CD8-positive, alpha-beta memory T cell (primary cell): ENCODE results near the gene USP47. TPM values are rescaled to one million over a fixed set of nuclear protein-coding genes. Genes with fewer than 3 reads are reported as not detected.

Source experiments
- CTCF ChIA-PET: fragments of 350-600 bp; sonication (Branson Sonifier 250); formaldehyde crosslinking; loops from one replicate; lab custom pipeline; 2021; ENCODE audit warnings: antibody characterized with exemption; lab: Charles Lee
- POLR2A ChIA-PET: fragments of 350-600 bp; sonication (Branson Sonifier 250); formaldehyde crosslinking; loops from one replicate; lab custom pipeline; 2021; ENCODE audit warnings: antibody characterized with exemption; lab: Charles Lee
- DNase-seq, 5 donors: peaks; one replicate each; pipeline versions ENCODE4 v3.0.0 to v3.0.0-alpha.2; 2020 to 2022; ENCODE audit warnings: mixed read lengths in 1 of 5
- H3K27ac ChIP-seq: one replicate; pipeline ENCODE4 v1.7.0; 2013; ENCODE audit warnings: low read depth, mild to moderate bottlenecking, low read length, moderate library complexity
- H3K27me3 ChIP-seq: 2 replicates; pipeline ENCODE4 v1.7.0; 2013; ENCODE audit warnings: low read length, mild to moderate bottlenecking; ENCODE audit not compliant: insufficient read depth, poor library complexity, severe bottlenecking
- H3K36me3 ChIP-seq: 2 replicates; pipeline ENCODE4 v1.7.0; 2013; ENCODE audit warnings: mild to moderate bottlenecking, low read length, moderate library complexity; ENCODE audit not compliant: insufficient read depth
- H3K4me1 ChIP-seq: 2 replicates; pipeline ENCODE4 v1.7.0; 2013; ENCODE audit warnings: mild to moderate bottlenecking, low read length, moderate library complexity; ENCODE audit not compliant: insufficient read depth
- H3K4me3 ChIP-seq: 2 replicates; pipeline ENCODE4 v1.7.0; 2013; ENCODE audit warnings: mild to moderate bottlenecking, low read length
- H3K9me3 ChIP-seq: 2 replicates; pipeline ENCODE4 v1.7.0; 2013; ENCODE audit warnings: mild to moderate bottlenecking, low read length
- H3K27ac Mint-ChIP-seq, 8 donors: one replicate each; pipeline ENCODE4 v1.8.0; 2020 to 2021; ENCODE audit warnings: mixed read lengths in 8 of 8, mild to moderate bottlenecking in 6 of 8, inconsistent platforms in 3 of 8, moderate library complexity in 3 of 8
- H3K27me3 Mint-ChIP-seq, 2 donors: one replicate each; pipeline ENCODE4 v1.8.0; 2020 to 2021; ENCODE audit warnings: mixed read lengths in 2 of 2, mild to moderate bottlenecking in 1 of 2, moderate library complexity in 1 of 2
- H3K36me3 Mint-ChIP-seq, 3 donors: one replicate each; pipeline ENCODE4 v1.8.0; 2020 to 2021; ENCODE audit warnings: mixed read lengths in 3 of 3, inconsistent platforms in 1 of 3, mild to moderate bottlenecking in 1 of 3
- H3K4me1 Mint-ChIP-seq, 3 donors: one replicate each; pipeline ENCODE4 v1.8.0; 2020 to 2021; ENCODE audit warnings: mixed read lengths in 3 of 3, inconsistent platforms in 1 of 3, mild to moderate bottlenecking in 1 of 3
- H3K4me3 Mint-ChIP-seq, 7 donors: one replicate each; pipeline ENCODE4 v1.8.0; 2020 to 2021; ENCODE audit warnings: mixed read lengths in 7 of 7, mild to moderate bottlenecking in 6 of 7, moderate library complexity in 4 of 7, inconsistent platforms in 2 of 7
- H3K9me3 Mint-ChIP-seq, 5 donors: one replicate each; pipeline ENCODE4 v1.8.0; 2020 to 2022; ENCODE audit warnings: mixed read lengths in 5 of 5, mild to moderate bottlenecking in 3 of 5, moderate library complexity in 2 of 5, inconsistent platforms in 1 of 5
- polyA plus RNA-seq: library from polyadenylated mRNA; unstranded; fragments of 300-500 nt; fragmentation: Illumina TruSeq; gene quantifications from one replicate; pipeline ENCODE4 v1.2.3, GENCODE V29; 2021
- total RNA-seq, 2 experiments: library from RNA; stranded (reverse); gene quantifications; one replicate each; pipeline ENCODE4 v1.2.3, GENCODE V29; 2021

The USP47 gene
- total and polyA plus RNA-seq, 3 experiments from 2014 or later: 47.0 to 53.8 (median 50.2) TPM

GRCh38 chr11:11976481-11977127, 134.8 kb downstream of the USP47 start:
- H3K4me1 ChIP-seq: no peaks in the 10 kb centered on the region
- no peaks in the 10 kb centered on the region for H3K27me3 ChIP-seq
- no peaks in the 10 kb centered on the region for H3K36me3 ChIP-seq
- no peak for DNase-seq
- ChIA-PET POLR2A (no interaction called here), CTCF (interaction anchor here (1.2 to 2.9 kb wide), 2 partner anchors 10 to 305 kb away, joined by 3 to 11 read pairs; no protein-coding TSS in a partner anchor)
- H3K9me3 ChIP-seq: no peaks in the 10 kb centered on the region
- no peak overlapping the region for H3K27ac ChIP-seq
- Mint-ChIP-seq H3K4me1 (peaks cover 10 to 21% (median 16%) of the 10 kb centered on the region in 3 donors), H3K27ac (peak overlapping the region in 2 of 8 donors; percentile 6 to 25), H3K27me3 (peaks cover 0 to 5% of the 10 kb centered on the region in 2 donors), H3K36me3 (peaks cover 0 to 2% (median 0%) of the 10 kb centered on the region in 3 donors), H3K9me3 (no peaks in the 10 kb centered on the region), H3K4me3 (no peak overlapping the region)
- H3K4me3 ChIP-seq: no peak overlapping the region

- Mint-ChIP-seq H3K4me3 (no peak overlapping the region), H3K4me1 (peaks cover 10 to 21% (median 16%) of the 10 kb centered on the region in 3 donors), H3K36me3 (peaks cover 0 to 3% (median 0%) of the 10 kb centered on the region in 3 donors), H3K27ac (peak overlapping the region in 1 of 8 donors; percentile 6), H3K27me3 (peaks cover 0 to 7% of the 10 kb centered on the region in 2 donors), H3K9me3 (no peaks in the 10 kb centered on the region)
- ChIA-PET POLR2A (no interaction called here), CTCF (interaction anchor here (1.1 to 2.9 kb wide), 2 partner anchors 11 to 16 kb away, joined by 3 to 11 read pairs; no protein-coding TSS in a partner anchor)
- DNase-seq: no peak
- no peaks in the 10 kb centered on the region for H3K4me1 ChIP-seq
- H3K27me3 ChIP-seq: no peaks in the 10 kb centered on the region
- H3K9me3 ChIP-seq: no peaks in the 10 kb centered on the region
- H3K4me3 ChIP-seq: no peak overlapping the region
- no peak overlapping the region for H3K27ac ChIP-seq
- no peaks in the 10 kb centered on the region for H3K36me3 ChIP-seq
Observed at GRCh38 chr11:11977206-11977938, 135.6 kb downstream of the USP47 start.

DNA sequence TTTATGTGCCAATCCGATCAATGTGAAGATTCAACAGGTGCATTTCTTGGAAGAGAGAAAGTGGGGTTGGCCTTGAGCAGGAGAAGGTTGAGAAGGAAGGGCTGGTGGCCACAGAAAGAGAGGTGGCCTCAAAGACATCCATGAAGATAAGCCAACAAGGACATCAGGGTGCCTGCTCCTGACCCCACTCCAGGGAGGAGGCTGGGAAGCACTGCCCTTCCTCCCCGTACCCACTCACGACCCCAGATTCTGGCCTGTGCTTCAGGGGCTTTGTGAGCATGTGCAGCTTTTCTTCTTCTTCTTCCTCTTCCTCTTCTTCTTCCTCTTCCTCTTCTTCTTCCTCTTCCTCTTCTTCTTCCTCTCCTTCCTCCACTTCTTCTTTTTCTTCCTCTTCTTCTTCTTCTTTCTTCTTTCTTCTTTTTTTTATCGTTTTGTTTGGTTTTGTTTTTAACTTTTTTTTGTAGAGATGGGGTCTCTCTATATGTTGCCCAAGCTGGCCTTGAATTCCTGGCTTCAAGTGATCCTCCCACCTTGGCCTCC, 136.4 kb downstream of the USP47 start:
- Mint-ChIP-seq H3K4me3 (no peak overlapping the region), H3K27me3 (peaks cover 0 to 7% of the 10 kb centered on the region in 2 donors), H3K27ac (peak overlapping the region in 1 of 8 donors; percentile 52), H3K4me1 (peaks cover 10 to 21% (median 16%) of the 10 kb centered on the region in 3 donors), H3K36me3 (peaks cover 0 to 5% (median 0%) of the 10 kb centered on the region in 3 donors), H3K9me3 (no peaks in the 10 kb centered on the region)
- DNase-seq: no peak
- Histone ChIP-seq H3K27ac (no peak overlapping the region), H3K4me1 (no peaks in the 10 kb centered on the region), H3K4me3 (no peak overlapping the region), H3K36me3 (no peaks in the 10 kb centered on the region), H3K9me3 (no peaks in the 10 kb centered on the region), H3K27me3 (no peaks in the 10 kb centered on the region)
- CTCF ChIA-PET: interaction anchor here (0.8 to 2.9 kb wide), 3 partner anchors 12 to 29 kb away, joined by 3 to 11 read pairs (median 4); no protein-coding TSS in a partner anchor
- POLR2A ChIA-PET: no interaction called here

DNA sequence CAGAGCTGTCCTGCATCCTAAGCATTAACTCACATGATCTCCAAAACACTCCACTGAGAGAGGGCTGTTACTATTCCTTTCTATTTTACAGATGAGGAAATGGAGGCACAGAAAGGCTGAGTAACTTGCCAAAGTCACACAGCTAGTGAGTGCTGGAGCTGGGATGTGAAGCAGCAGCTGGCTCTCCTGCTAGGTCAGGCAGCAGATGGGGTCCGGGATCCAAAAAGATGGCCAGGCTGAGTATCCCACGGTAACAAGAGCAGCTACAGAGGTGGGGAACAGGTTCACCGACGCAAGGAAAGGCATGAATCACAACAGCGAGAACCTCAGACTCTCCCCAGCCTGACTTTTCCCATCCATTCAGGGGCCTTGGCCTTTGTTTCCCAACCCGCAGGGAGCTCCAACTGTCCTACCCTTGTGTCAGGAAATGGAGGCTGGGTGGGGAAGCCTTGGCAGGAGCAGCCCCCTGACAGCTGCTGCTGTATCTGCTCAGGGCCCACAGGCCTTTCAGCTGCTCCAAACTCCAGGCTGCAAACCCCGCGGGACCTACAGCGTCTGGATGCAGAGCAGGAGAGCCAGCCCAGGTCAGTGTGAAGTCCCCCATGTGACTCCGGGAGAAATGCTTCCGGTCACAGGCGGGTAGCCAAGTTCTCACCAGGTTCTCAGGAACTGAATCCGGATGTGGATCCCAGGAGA, 137.2 kb downstream of the USP47 start:
- Histone ChIP-seq H3K27me3 (no peaks in the 10 kb centered on the region), H3K9me3 (no peaks in the 10 kb centered on the region), H3K27ac (no peak overlapping the region), H3K36me3 (no peaks in the 10 kb centered on the region), H3K4me3 (no peak overlapping the region), H3K4me1 (no peaks in the 10 kb centered on the region)
- peaks cover 0 to 7% of the 10 kb centered on the region in 2 donors for H3K27me3 Mint-ChIP-seq
- no peak overlapping the region for H3K4me3 Mint-ChIP-seq
- peaks cover 10 to 21% (median 16%) of the 10 kb centered on the region in 3 donors for H3K4me1 Mint-ChIP-seq
- peaks cover 0 to 5% (median 0%) of the 10 kb centered on the region in 3 donors for H3K36me3 Mint-ChIP-seq
- H3K9me3 Mint-ChIP-seq: no peaks in the 10 kb centered on the region
- POLR2A ChIA-PET: no interaction called here
- H3K27ac Mint-ChIP-seq: no peak overlapping the region
- CTCF ChIA-PET: interaction anchor here (0.8 to 2.9 kb wide), 3 partner anchors 12 to 28 kb away, joined by 3 to 11 read pairs (median 4); no protein-coding TSS in a partner anchor
- no peak for DNase-seq

- no peaks in the 10 kb centered on the region for H3K9me3 ChIP-seq
- DNase-seq: no peak
- H3K4me1 Mint-ChIP-seq: peaks cover 10 to 18% (median 14%) of the 10 kb centered on the region in 3 donors
- no peaks in the 10 kb centered on the region for H3K9me3 Mint-ChIP-seq
- no peak overlapping the region for H3K4me3 ChIP-seq
- no peaks in the 10 kb centered on the region for H3K36me3 ChIP-seq
- peaks cover 0 to 5% (median 0%) of the 10 kb centered on the region in 3 donors for H3K36me3 Mint-ChIP-seq
- H3K27me3 Mint-ChIP-seq: peaks cover 0 to 7% of the 10 kb centered on the region in 2 donors
- no peaks in the 10 kb centered on the region for H3K4me1 ChIP-seq
- no peak overlapping the region for H3K27ac ChIP-seq
- no peak overlapping the region for H3K27ac Mint-ChIP-seq
- no peaks in the 10 kb centered on the region for H3K27me3 ChIP-seq
- ChIA-PET CTCF (no interaction called here), POLR2A (no interaction called here)
- H3K4me3 Mint-ChIP-seq: no peak overlapping the region
Observed at GRCh38 chr11:11979488-11980117, 137.8 kb downstream of the USP47 start.

DNA sequence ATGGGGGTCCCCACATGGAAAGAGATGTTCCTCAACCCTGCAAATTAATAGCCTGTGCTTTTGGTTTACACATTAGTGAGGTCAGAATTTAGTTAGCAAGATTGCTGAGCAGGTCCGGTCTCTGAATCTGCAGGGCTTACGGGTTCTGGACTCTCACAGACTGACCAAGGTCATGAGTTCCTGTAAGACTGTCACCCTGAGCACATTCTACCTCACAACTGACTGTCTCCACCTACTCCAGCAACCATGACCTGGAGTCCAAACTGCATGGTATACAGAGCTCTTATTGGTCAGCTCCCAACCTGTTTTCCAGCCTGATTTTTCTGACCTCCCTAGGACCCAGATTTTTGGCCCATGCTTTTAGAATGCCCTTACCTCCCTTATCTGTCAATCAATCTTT, 138.4 kb downstream of the USP47 start:
- POLR2A ChIA-PET: no interaction called here
- no peaks in the 10 kb centered on the region for H3K9me3 Mint-ChIP-seq
- CTCF ChIA-PET: interaction anchor here (0.9 kb wide), 1 partner anchor 8 kb away, joined by 3 read pairs; no protein-coding TSS in a partner anchor
- H3K4me1 ChIP-seq: no peaks in the 10 kb centered on the region
- peaks cover 0 to 5% (median 0%) of the 10 kb centered on the region in 3 donors for H3K36me3 Mint-ChIP-seq
- no peaks in the 10 kb centered on the region for H3K9me3 ChIP-seq
- H3K27ac Mint-ChIP-seq: peak overlapping the region in 1 of 8 donors; percentile 60
- no peaks in the 10 kb centered on the region for H3K36me3 ChIP-seq
- no peaks in the 10 kb centered on the region for H3K27me3 ChIP-seq
- H3K4me3 Mint-ChIP-seq: no peak overlapping the region
- DNase-seq: no peak
- H3K27me3 Mint-ChIP-seq: peaks cover 0 to 7% of the 10 kb centered on the region in 2 donors
- no peak overlapping the region for H3K27ac ChIP-seq
- no peak overlapping the region for H3K4me3 ChIP-seq
- H3K4me1 Mint-ChIP-seq: peaks cover 6 to 12% (median 8%) of the 10 kb centered on the region in 3 donors

DNA sequence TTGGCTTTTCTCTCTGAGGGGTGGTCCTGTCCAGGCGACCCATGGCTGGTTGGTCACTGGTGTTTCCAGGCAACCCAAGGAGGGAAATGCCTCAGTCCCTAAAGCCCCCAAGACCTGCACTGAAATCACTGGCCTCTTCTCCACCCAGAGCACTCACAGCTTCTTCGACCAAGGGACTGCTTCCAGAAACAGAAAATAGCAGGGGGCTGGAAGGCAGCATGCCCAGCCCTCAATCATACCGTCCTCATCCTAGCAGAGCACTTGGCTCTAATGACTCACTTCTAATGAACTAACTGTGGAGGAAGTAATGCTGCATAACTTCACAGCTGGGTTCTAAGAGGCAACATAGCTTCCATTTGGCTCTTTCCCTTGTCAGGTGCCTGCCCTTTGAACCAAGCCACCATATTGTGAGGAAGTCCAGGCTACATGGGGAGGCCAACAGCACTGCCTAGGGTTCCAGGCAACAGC, 139.1 kb downstream of the USP47 start:
- Mint-ChIP-seq H3K4me1 (peaks cover under 1 to 5% (median 1%) of the 10 kb centered on the region in 3 donors), H3K36me3 (peaks cover 0 to 5% (median 0%) of the 10 kb centered on the region in 3 donors), H3K27ac (no peak overlapping the region), H3K4me3 (no peak overlapping the region), H3K27me3 (peaks cover 0 to 7% of the 10 kb centered on the region in 2 donors), H3K9me3 (no peaks in the 10 kb centered on the region)
- ChIA-PET POLR2A (no interaction called here), CTCF (interaction anchor here (0.9 kb wide), 1 partner anchor 9 kb away, joined by 3 read pairs; no protein-coding TSS in a partner anchor)
- Histone ChIP-seq H3K9me3 (no peaks in the 10 kb centered on the region), H3K27me3 (no peaks in the 10 kb centered on the region), H3K27ac (no peak overlapping the region), H3K4me1 (no peaks in the 10 kb centered on the region), H3K4me3 (no peak overlapping the region), H3K36me3 (no peaks in the 10 kb centered on the region)
- DNase-seq: no peak
